GM18526 (cell line): ENCODE data around the gene TMEM200C.

Experiments
- POLR2A ChIP-seq: IDR thresholded peaks from 3 replicates; pipeline ENCODE4 v1.6.1; 2011; ENCODE audit not compliant: insufficient read length; ENCODE audit errors: extremely low read depth

The TMEM200C gene

GRCh38 chr18:5899835-5900234, 4.5 kb upstream of the TMEM200C start:
- TF ChIP-seq POLR2A = no peak

DNA sequence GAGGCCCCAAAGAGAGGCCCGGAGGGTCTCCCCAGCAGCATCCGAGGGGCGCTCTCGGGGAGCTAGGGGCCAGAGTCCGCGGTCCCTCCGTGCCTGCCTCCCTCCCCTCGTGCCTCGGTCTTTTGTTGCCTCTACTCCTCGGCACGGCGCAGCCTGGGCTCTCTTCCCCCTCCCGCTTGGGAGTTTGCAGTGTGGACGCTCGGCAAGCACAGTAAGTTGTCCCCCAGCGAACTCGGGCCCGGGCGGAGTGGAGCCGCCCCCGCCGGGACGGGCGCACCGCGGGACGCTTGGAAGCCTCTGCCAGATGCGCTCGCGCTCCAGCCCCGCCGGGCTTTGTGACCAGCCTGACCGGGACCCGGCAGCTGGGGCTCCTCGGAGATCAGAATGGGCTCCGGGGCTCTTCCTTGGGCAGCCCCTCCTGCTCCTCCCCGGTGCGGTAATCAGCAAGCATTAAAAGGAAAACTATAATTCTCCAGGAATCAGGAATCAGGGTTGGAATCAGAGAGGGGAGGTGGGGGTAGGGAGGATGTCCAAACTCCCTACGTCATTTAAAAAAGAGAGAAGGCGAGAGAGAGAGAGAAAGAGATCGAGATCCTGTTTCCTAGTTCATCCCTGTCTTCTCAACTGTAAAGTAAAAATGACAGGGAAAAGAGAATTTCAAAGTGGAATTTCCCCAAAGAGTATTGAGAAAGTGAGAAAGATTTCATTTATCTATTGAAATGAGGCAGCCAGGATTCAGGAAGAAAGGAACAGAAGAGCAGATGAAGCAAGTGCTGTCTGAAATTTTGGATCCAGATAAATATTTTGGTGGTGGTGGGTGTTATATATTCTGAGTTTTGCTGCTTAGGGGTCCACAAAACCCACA, 786 bp upstream of the TMEM200C start:
- TF ChIP-seq POLR2A = no peak

GRCh38 chr18:5894611-5895298, 567 bp downstream of the TMEM200C start:
- TF ChIP-seq POLR2A = no peak

- no peak for TF ChIP-seq POLR2A
Measured at GRCh38 chr18:5893956-5894610, 1.2 kb downstream of the TMEM200C start.

DNA sequence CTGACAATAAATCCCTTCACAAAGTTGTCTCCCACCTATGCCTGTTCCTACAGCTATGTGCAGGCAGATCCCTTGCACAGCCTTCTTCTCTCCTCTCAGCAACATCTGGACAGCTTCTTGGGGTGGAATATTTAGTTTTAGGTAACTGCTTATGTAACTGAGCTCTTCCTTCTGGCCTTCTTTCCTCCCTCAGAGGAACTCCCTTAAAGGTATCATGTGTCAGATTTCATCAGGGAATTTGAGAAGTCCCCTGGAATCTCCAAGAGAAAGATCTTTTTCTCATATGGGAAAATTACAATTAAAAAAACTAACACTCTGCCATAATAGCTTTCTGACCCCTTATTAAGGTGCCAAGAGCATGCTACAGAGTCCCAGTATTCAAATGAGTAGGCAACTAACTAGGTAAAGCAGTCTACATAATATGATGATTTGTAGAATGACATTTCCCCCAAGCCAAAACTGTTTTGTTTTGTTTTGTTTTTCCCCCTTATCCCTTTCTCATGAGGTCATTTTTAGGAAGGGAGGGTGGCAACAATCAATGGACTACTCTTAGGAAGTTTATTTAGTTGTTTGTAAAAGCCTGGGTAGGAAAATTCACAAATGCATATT, 2.4 kb downstream of the TMEM200C start:
- no peak for TF ChIP-seq POLR2A

DNA sequence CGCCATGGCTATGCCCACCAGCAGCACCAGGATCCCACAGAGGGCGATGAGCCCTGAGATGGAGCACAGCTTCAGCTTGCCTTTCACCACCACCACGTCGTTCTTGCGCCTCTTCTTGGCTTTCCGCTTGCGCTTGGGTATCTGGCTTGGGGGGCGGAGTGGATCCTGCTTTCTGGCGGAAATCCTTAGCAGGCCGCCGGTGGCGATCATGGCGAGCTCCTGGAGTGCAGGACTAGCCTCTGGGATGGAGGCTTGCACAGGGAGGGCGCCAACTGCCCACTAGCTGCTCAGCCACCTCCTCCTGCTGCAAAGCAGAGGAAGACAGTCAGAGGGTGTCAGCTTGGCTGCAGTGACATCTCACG, 3.5 kb downstream of the TMEM200C start:
- no peak for TF ChIP-seq POLR2A

GRCh38 chr18:5891184-5891853, 4.0 kb downstream of the TMEM200C start:
- TF ChIP-seq POLR2A = no peak

DNA sequence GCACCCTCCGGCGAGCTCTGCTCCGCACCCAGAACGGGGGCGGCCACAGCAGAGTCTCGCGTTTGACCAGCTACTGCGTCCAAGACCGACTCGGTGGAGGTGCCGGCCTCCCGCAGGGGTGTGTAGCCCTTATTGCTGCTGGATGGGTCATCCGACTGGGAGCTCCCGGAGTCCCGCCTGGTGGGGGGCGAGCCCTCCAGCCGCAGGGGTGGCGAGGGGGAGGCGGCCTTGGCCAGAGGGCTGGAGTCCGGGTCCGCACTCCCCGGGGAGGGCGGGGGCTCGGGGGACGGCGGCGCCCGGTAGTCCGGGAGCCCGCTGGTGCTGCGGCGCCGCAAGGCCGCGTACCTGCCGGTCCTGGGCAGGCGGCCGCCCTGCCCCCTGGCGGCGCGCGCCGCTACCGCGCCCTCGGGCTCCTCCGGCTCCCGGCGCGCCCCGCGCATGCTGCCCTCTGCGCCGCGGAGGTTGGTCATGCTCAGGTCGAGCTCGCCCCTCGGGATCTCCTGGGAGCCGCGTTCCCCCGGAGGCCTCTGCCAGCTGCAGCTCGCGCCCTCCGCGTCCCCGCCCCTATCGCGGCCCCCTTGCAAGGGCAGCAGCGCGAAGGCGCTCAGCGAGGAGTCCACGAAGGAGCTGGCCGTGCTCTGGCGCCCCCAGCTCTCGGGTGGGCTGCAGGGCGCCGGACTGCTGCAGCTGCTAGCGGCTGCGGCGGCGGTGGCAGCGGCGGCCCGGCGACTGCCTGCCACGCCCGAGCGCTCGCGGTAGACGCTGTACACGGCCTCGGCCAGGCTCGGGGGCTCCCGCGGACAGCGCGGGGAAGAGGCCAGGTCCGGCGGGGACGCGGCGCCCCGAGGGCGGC, 4.8 kb downstream of the TMEM200C start:
- no peak for TF ChIP-seq POLR2A

- TF ChIP-seq POLR2A = no peak
Measured at GRCh38 chr18:5885361-5885760, 10.0 kb downstream of the TMEM200C start.

DNA sequence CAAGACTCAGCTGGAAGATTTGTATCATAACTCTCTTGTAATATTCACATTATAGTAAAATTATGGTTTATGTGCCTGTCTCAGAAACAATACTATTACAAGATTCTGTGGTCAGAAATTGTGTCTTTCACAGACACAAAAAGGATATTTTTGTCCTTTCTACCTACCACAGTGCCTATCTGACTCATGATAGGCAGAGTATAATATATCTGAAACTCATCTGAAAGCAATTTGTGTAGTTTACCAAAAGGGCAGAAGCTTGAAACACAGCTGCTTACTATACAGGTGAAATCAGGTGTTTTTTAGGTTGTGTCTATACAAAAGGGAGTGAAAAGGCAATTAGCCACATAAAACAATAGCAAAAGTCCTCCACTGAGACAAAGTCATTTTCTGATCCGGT, 10.9 kb downstream of the TMEM200C start:
- TF ChIP-seq POLR2A = no peak

DNA sequence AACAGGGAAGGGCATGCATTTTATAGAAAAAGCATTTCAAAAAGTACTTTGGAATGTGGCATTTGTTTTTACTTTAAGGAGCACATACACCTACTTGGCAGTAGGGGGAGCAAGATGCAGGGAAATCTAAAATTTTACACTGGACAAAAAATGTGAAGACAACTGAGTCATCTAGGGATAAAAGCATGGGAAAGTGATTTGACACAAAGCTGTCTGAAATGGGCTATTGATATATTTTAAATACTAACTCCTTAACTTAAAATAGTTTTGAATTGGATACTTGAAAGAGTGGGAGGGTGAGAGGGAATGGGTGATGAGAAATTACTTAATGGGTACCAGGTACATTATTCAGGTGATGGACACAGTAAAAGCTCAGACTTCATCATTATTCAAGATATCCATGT, 15.8 kb downstream of the TMEM200C start:
- no peak for TF ChIP-seq POLR2A

DNA sequence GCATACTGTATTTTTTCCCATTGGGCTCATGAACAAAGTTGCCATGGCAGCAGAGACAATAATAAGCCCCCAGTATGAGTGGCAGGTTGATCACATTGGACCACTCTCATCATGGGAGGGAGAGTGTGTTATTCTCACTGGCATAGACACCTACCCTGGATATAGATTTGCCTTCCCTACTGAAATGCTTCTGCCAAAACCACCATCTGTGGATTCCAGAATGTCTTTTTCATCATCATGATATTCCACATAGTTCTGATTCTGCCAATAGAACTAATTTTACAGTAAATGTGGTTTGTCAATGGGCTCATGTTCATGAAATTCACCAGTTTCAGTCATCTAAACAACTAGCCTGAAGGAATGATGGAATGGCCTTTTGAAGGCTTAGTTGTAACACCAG, 18.4 kb downstream of the TMEM200C start:
- TF ChIP-seq POLR2A = no peak

DNA sequence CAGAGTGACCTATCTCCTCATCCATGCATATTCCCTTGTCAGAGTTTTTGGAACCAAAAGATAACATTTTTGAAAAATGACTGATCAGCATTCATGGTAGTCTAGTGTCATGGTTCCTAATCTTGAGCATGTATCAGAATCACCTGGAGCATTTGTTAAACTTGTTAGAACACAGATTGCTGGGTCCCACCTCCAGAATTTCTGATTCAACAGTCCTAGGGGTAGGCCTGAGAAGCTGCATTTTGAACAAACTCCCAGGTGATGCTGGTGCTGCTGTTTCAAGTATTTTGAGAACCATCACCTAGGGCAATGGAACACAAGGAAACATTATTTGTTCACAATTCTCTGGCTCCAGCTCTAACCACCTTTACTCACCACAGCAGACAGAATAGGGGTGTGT, 21.0 kb downstream of the TMEM200C start:
- TF ChIP-seq POLR2A = no peak

DNA sequence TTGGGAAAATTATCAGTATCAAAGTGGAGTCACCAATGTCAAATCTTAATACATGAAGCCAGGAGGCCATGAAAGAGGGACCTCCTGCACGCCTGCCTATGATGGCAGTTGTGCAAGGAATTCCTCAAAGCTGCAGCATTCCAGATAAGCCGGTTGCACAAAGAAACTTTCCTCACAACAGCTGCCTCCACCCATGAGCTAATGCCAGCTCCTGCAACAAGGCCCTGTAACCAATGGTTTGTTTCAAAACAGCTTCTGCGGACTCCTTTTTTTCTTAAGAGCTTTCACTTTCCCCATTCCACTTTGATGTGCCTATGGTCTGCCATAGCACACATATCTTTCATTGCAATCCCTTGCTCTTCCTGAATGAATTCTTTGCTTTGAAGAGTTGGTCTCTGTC, 22.4 kb downstream of the TMEM200C start:
- no peak for TF ChIP-seq POLR2A
